Germinal center (tissue), 1 donor: ENCODE data around the gene ZCWPW1.

Experiments
- DNase-seq: peaks from one replicate; pipeline ENCODE4 v3.0.0; 2012; ENCODE audit warnings: mixed read lengths, low spot score

ZCWPW1 gene

DNA sequence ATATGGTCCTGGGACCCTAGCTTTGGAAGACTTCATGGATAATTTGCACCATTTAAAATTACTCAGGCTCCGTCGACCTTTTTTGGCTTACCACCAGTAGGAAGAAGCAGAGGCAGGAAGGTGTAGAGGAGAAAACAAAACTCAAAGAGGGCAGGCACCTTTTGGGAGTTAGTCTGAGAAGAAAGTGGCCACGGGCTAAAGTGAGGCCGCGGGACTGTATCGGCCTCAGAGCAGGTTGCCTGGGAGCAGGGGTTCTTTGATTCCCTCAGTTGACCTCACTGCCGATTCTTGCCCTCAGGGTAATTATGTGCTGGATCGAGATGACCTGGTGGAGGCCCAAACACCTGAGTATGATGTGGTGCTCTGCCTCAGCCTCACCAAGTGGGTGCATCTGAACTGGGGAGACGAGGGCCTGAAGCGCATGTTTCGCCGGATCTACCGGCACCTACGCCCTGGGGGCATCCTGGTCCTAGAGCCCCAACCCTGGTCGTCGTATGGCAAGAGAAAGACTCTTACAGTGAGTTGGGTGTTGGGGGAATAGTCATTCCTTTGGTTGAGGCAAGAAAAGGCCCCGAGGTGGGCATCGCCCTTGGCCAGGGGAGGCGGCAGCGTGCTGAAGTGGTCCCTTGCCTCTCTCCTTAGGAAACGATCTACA is 4.2 kb upstream of the ZCWPW1 start:
- DNase-seq: no peak

DNA sequence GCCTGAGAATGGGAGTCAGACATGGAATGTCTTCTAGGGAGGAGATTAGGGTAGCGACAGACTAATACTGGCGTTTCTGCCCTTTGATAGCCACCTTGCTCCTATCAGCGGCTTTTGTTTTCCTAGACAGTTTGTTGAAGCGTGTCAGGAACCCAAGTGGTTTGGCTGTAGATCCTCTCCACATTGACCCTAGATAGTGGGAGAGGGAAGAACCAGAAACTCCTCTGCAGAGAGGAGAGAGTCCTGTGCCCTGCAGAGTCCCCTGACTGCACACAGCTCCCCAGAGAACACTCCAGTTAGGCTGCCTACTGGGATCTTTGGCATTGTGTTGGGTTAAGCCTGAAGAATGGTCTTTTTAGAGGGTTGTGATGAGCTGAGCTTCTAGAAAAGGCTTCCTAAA is 3.5 kb upstream of the ZCWPW1 start:
- no peak for DNase-seq

- no peak for DNase-seq
These were observed 2.8 kb upstream of the ZCWPW1 start for GRCh38 chr7:100431286-100431735.

- DNase-seq: no peak
These were observed 2.2 kb upstream of the ZCWPW1 start for GRCh38 chr7:100430493-100431285.

- peak; percentile 99 for DNase-seq
These were observed 1.4 kb upstream of the ZCWPW1 start, which contains the start of gene MEPCE for GRCh38 chr7:100429637-100430492. Gene MEPCE (plus strand): TSS chr7:100429831. CDS start chr7:100430019, 188 bp downstream.

GRCh38 chr7:100428967-100429636 is 599 bp upstream of the ZCWPW1 start:
- peak; percentile 98 for DNase-seq

DNA sequence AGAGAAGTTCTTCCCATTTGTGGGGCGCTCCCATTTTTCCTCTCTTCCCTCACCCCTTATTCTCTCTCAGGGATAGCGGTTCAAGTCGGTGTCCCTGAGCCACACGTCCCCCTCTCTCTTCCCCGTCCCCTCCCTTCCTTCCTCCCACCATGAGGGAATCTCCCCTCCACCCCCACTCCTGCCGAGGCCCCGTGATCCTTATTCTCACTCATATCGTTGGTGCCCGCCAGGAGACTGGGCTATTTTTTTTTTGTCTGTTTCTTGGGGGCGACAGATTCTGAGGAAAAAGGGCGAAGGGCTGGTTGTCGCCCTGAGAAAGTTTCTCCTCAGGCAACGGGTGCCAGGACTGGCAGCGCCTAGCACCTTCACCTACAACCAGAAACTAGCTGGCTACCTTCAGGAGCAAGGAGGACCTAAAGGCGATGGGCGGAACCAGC is 723 bp downstream of the ZCWPW1 start:
- no peak for DNase-seq

- DNase-seq: no peak
These were observed 2.0 kb downstream of the ZCWPW1 start for GRCh38 chr7:100426516-100426915.

DNA sequence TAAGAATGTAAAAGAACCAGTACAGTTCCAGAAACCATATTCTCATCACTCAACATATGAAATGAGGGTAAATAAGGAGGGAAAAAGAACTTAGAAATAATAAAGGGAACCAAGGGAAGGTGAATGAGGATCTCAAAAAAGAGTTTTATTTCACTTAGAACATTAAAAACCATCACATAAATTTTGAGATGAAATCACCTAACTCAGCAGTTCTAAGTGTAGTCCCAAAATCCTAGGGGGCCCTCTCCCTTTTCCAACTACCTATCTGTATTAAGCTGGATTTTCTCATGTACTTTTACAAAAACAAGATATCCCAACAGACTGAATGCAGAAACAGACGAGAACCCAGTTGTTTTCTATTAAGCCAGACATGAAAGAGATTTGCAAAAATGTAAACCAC is 3.2 kb downstream of the ZCWPW1 start:
- DNase-seq: no peak

GRCh38 chr7:100423315-100423714 is 5.2 kb downstream of the ZCWPW1 start:
- no peak for DNase-seq

DNA sequence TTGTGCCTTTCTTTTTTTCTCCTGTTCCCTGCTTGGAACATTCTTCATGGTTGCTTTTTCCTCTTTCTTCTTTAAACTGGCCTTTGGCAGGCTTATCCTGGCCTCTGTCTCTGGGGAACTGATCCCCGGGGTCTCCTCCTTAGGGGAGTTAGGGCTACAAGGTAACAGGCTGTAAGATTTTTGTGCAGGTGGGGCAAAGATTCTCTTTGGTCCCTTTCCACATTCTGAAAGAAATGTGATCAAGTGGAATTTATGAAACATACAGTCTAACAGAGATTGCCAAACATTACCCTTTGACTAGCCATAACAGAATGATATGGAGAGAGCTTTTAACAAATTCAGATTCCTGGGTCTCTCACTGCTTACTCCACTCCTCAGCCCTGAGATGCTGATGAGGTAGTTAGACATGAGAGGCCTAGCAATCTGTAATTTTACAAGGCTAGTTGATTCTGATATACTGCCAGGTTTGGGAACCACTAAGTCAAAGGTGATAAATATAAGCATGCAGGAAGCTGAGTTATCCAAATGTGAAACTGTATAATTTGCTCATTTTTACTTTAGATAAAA is 8.8 kb downstream of the ZCWPW1 start:
- no peak for DNase-seq

- no peak for DNase-seq
These were observed 9.4 kb downstream of the ZCWPW1 start for GRCh38 chr7:100418930-100419659.

DNA sequence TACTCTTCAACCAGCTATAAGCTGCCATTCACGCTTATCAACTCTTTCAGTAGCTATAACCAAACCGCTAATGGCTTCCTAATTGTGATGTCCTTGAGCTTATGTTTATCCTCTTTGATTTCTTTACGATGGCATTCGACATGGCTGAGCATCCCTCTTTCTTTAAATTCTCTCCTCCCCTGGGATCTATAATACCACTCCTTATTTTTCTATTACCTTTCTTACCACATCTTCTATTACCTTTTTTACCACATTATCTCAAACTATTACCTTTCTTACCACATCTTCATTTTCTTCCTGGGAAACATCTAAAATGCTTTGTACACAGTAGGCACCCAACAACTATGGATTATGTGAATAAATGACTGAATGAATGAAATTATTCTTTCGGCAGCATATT is 13.1 kb downstream of the ZCWPW1 start:
- no peak for DNase-seq

GRCh38 chr7:100413889-100414288 is 14.6 kb downstream of the ZCWPW1 start:
- DNase-seq: no peak

- no peak for DNase-seq
These were observed 15.2 kb downstream of the ZCWPW1 start for GRCh38 chr7:100413346-100413745.

- DNase-seq: no peak
These were observed 17.4 kb downstream of the ZCWPW1 start for GRCh38 chr7:100411101-100411500.

DNA sequence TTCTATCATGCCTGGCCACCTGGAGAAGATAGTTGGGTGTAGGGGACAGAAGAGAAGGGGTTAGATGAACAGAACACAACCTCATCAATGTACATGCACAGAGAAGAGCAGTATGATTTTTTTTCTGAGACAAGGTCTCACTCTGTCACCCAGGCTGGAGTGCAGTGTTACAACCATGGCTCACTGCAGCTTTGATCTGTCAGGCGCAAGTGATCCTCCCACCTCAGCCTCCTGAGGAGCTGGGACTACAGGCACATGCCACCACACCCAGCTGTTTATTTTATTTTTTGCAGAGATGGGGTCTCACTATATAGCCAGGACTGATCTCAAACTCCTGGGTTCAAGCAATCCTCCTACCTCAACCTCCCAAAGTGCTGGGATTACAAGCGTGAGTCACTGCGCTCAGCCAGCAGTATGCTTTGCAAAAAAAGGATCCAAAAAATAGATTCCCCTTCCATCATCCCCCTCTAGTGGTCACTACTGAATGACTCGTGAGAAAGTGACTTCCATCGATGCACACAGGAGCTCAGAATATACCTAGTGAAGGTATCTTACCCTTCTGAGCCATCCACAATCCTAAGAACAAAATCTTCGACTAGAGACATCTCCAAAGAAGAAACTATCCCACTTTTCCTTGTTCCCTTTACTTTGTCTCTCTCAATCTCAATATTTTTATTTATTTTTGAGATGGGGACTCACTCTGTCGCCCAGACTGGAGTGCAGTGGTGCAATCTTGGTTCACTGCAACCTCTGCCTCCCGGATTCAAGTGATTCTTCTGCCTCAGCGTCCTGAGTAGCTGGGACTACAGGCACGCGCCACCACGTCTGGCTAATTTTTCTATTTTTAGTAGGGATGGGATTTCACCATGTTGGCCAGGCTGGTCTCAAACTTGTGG is 21.0 kb downstream of the ZCWPW1 start:
- DNase-seq: peak; percentile 71

DNA sequence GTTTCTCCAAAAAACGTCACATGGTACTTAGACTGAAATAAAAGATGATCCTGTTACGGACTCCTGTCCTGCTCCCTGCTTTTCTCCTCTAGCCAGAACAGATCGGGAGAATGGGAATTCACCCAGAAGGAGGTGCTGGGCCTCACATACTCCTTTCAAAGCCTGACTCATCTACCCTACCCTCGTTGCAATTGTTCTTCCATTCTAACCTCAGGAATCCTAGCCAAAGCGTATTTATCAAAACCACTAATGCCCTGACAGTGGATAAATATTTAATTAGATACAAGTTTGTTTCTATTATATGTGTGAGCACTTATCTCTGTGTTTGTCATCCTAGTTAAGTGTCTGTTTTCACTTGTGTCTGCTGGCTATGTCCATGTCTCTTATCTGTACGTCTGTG is 21.7 kb downstream of the ZCWPW1 start:
- DNase-seq: no peak

- no peak for DNase-seq
These were observed 26.3 kb downstream of the ZCWPW1 start for GRCh38 chr7:100402241-100402640.

DNA sequence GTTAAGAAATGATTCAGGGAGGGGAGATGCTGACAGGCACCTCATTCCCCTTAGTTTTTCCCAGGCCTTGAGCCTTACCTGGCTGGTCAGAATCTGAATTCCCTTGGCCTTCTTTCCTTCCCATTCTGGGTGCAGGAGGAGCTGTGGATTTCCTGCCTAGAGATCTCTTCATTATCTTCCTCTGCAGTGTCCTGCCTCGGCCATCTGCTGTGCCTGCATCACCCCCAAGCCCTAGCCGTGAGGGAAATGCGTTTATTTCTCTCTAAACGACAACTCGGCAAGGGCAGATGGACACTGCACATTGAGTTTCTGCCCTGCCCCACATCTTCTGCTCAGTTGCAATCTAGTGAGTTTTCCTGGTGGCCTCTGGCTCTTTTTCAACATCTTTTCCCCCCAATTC is 26.7 kb downstream of the ZCWPW1 start:
- DNase-seq: no peak
